ENCODE measurements around the gene KIF26B.

Gene KIF26B

GRCh38 chr1:245276445-245276844, 121.7 kb downstream of the KIF26B start:
- TF ChIP-seq ZFP30 (CRISPR knock-in tag; IDR thresholded peaks at IDR 0.05) (no peak), OSR1 (CRISPR knock-in tag; IDR thresholded peaks at IDR 0.05) (no peak), ZFP3 (CRISPR knock-in tag; IDR thresholded peaks at IDR 0.05) (no peak)
- peak; percentile 24; the same call in 1 of the 3 replicates for ATAC-seq

GRCh38 chr1:245277276-245277675, 122.5 kb downstream of the KIF26B start:
- peak; percentile 74 for ATAC-seq
- TF ChIP-seq ZNF70 (CRISPR knock-in tag; IDR thresholded peaks at IDR 0.05): no peak

DNA sequence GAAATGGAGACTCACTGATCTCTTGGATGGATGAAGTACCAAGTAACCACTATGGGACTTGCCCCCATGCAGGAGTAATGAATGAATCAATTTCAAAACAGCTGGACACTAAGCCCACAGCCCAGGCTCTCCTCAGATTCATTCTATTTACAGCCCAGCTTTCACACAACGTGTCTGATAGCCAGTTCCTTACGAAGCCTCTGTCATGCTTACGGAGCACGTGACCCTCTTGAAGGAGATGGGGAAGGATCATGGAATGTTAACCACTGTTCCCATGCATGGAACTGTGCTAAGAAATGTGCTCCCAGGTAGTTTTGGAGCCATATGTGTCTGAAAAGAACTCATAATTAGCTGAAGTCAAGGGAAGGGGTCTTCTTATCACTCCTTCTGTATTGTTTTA, 124.1 kb downstream of the KIF26B start:
- ATAC-seq: no peak
- no peak for TF ChIP-seq ARNTL (CRISPR knock-in tag; IDR thresholded peaks at IDR 0.05; ENCODE audit: borderline replicate concordance, low read depth)
- TF ChIP-seq ZC3H10 (CRISPR knock-in tag; IDR thresholded peaks at IDR 0.05): no peak
- no peak for TF ChIP-seq POU6F1 (CRISPR knock-in tag; IDR thresholded peaks at IDR 0.05; ENCODE audit: borderline replicate concordance, low read depth)
- TF ChIP-seq ZNF70 (CRISPR knock-in tag; IDR thresholded peaks at IDR 0.05): no peak
- TF ChIP-seq BACH2 (CRISPR knock-in tag; IDR thresholded peaks at IDR 0.05; ENCODE audit: borderline replicate concordance): no peak
- TF ChIP-seq ZFP3 (CRISPR knock-in tag; IDR thresholded peaks at IDR 0.05): no peak
- TF ChIP-seq TOX (CRISPR knock-in tag; IDR thresholded peaks at IDR 0.05; ENCODE audit: borderline replicate concordance): no peak
- no peak for TF ChIP-seq ESRRG (CRISPR knock-in tag; IDR thresholded peaks at IDR 0.05)
- no peak for TF ChIP-seq ZNF565 (CRISPR knock-in tag; conservative IDR thresholded peaks at IDR 0.05; ENCODE audit: low read depth)

- TF ChIP-seq ZFP3 (CRISPR knock-in tag; IDR thresholded peaks at IDR 0.05) (no peak), ESRRG (CRISPR knock-in tag; IDR thresholded peaks at IDR 0.05) (no peak), SNAI2 (CRISPR knock-in tag; IDR thresholded peaks at IDR 0.05) (no peak), POU6F1 (CRISPR knock-in tag; IDR thresholded peaks at IDR 0.05; ENCODE audit: borderline replicate concordance, low read depth) (no peak), ARNTL (CRISPR knock-in tag; IDR thresholded peaks at IDR 0.05; ENCODE audit: borderline replicate concordance, low read depth) (no peak), TOX (CRISPR knock-in tag; IDR thresholded peaks at IDR 0.05; ENCODE audit: borderline replicate concordance) (no peak), ISL1 (CRISPR knock-in tag; IDR thresholded peaks at IDR 0.05) (no peak), PPARA (CRISPR knock-in tag; IDR thresholded peaks at IDR 0.05; ENCODE audit: borderline replicate concordance) (no peak), RARB (CRISPR knock-in tag; IDR thresholded peaks at IDR 0.05) (no peak), ZFP30 (CRISPR knock-in tag; IDR thresholded peaks at IDR 0.05) (no peak), ZNF565 (CRISPR knock-in tag; conservative IDR thresholded peaks at IDR 0.05; ENCODE audit: low read depth) (no peak), ZNF70 (CRISPR knock-in tag; IDR thresholded peaks at IDR 0.05) (no peak)
- TF ChIP-seq, protein P1, sequence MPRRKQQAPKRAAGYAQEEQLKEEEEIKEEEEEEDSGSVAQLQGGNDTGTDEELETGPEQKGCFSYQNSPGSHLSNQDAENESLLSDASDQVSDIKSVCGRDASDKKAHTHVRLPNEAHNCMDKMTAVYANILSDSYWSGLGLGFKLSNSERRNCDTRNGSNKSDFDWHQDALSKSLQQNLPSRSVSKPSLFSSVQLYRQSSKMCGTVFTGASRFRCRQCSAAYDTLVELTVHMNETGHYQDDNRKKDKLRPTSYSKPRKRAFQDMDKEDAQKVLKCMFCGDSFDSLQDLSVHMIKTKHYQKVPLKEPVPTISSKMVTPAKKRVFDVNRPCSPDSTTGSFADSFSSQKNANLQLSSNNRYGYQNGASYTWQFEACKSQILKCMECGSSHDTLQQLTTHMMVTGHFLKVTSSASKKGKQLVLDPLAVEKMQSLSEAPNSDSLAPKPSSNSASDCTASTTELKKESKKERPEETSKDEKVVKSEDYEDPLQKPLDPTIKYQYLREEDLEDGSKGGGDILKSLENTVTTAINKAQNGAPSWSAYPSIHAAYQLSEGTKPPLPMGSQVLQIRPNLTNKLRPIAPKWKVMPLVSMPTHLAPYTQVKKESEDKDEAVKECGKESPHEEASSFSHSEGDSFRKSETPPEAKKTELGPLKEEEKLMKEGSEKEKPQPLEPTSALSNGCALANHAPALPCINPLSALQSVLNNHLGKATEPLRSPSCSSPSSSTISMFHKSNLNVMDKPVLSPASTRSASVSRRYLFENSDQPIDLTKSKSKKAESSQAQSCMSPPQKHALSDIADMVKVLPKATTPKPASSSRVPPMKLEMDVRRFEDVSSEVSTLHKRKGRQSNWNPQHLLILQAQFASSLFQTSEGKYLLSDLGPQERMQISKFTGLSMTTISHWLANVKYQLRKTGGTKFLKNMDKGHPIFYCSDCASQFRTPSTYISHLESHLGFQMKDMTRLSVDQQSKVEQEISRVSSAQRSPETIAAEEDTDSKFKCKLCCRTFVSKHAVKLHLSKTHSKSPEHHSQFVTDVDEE (CRISPR knock-in tag; IDR thresholded peaks at IDR 0.05): no peak
- no peak for ATAC-seq
Observed at GRCh38 chr1:245279346-245279745, 124.6 kb downstream of the KIF26B start.

DNA sequence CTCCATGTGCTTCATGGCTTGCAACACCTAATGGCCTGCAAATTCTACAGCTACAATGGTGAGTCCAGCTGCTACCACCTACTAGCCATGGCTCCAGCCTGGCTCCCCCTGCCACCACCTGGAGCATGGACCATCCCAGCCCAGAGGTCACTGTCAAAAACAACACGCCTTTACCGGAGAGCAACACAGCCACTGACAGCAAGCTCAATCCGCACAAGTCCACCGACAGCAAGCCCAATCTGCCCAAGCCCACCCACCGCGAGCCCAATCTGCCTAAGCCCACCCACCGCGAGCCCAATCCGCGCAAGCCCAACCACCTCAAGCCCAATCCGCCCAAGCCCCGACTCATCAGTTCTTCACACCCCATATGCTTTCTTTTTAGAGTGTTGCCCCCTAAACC, 128.2 kb downstream of the KIF26B start:
- TF ChIP-seq, protein P1 (CRISPR knock-in tag; IDR thresholded peaks at IDR 0.05): no peak
- TF ChIP-seq, protein P2, sequence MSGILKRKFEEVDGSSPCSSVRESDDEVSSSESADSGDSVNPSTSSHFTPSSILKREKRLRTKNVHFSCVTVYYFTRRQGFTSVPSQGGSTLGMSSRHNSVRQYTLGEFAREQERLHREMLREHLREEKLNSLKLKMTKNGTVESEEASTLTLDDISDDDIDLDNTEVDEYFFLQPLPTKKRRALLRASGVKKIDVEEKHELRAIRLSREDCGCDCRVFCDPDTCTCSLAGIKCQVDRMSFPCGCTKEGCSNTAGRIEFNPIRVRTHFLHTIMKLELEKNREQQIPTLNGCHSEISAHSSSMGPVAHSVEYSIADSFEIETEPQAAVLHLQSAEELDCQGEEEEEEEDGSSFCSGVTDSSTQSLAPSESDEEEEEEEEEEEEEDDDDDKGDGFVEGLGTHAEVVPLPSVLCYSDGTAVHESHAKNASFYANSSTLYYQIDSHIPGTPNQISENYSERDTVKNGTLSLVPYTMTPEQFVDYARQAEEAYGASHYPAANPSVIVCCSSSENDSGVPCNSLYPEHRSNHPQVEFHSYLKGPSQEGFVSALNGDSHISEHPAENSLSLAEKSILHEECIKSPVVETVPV (CRISPR knock-in tag; IDR thresholded peaks at IDR 0.05): no peak
- TF ChIP-seq, protein P3, sequence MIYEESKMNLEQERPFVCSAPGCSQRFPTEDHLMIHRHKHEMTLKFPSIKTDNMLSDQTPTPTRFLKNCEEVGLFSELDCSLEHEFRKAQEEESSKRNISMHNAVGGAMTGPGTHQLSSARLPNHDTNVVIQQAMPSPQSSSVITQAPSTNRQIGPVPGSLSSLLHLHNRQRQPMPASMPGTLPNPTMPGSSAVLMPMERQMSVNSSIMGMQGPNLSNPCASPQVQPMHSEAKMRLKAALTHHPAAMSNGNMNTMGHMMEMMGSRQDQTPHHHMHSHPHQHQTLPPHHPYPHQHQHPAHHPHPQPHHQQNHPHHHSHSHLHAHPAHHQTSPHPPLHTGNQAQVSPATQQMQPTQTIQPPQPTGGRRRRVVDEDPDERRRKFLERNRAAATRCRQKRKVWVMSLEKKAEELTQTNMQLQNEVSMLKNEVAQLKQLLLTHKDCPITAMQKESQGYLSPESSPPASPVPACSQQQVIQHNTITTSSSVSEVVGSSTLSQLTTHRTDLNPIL (CRISPR knock-in tag; IDR thresholded peaks at IDR 0.05; ENCODE audit: low read depth): no peak
- no peak for TF ChIP-seq TCF4 (CRISPR knock-in tag; IDR thresholded peaks at IDR 0.05; ENCODE audit: borderline replicate concordance)
- TF ChIP-seq BACH2 (CRISPR knock-in tag; IDR thresholded peaks at IDR 0.05; ENCODE audit: borderline replicate concordance): no peak
- no peak for TF ChIP-seq ESRRG (CRISPR knock-in tag; IDR thresholded peaks at IDR 0.05)
- TF ChIP-seq ISL1 (CRISPR knock-in tag; IDR thresholded peaks at IDR 0.05): no peak
- no peak for TF ChIP-seq ZFP30 (CRISPR knock-in tag; IDR thresholded peaks at IDR 0.05)
- no peak for TF ChIP-seq ZNF70 (CRISPR knock-in tag; IDR thresholded peaks at IDR 0.05)
- no peak for ATAC-seq

All from SK-N-SH treated with all-trans-retinoic acid at 6 μM for 48 hours (cell line).